HG03558 (cell line): Measurements from ENCODE around the gene CNDP2.
"Not testable (repeated sequence)": the region's sequence is repeated elsewhere in the genome, so short reads cannot be mapped to it uniquely, and the experiment has no call there.

ENCODE experiments used
- ATAC-seq: cut with Tn5 transposase; IDR thresholded peaks from one replicate; pipeline ENCODE4 v1.9.1; 2021; ENCODE audit warnings: moderate number of reproducible peaks; ENCODE audit not compliant: unreplicated experiment; ENCODE audit errors: extremely low read depth

CNDP2 gene

DNA sequence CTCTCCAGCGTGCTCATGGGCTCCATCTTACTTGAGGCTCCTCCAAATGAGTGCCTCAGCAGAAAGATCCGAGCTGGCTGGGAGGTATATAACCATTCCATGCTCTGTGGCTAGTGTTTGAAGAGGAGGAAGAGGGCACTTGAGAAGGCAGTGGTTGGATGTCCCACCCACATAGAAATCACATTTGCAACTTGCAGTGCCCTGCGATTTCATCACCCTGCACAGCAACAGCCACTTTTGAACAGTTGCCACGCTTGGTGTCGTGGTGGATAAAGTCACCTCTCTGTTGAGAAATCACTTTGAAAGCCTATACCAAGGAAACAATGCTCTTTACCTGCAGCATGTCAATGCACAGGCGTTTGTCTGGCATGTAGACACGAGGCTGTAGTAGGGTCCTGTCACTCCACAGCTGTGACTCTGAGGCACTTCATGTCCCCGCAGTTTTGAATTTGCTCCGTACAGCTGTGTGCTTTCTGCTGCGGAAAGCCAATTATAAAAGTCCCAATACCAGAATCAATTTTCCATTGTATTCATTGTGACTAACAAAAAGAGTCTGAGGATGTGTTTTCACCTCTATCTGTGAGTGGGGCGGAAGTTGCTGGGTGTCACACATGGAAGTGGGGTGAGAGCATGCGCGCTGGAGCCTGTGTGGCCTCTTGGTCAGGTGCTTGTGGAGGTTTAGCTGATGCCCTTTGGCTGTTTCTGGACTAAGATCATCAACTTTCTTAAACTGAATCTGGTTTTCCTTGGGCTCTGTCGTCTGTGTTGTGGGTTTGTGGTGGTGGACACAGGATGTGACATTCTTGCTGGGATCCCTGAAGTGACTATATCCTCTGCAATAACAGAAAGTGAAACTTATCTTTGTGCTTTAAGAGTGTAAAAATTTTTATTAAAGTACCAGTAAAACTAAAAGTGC, 2.8 kb downstream of the CNDP2 start:
- peak; percentile 28 for ATAC-seq

DNA sequence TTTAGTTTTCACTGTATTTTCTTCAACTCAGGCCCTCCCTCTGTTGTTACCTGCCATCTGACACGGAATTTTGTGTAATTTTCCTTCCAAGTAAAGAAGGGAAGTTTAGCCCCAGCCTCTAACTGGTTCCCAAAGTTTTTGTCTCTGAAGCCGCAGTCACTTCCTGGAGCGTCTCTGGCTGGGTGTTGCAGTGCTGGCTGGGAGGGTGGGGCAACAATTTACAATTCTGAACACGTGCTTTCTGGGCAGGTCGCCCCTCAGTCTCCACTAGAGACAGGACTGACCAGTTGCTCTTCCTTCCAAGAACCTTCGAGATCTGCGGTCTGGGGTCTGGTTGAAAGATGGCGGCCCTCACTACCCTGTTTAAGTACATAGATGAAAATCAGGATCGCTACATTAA, 3.5 kb downstream of the CNDP2 start:
- no peak for ATAC-seq

DNA sequence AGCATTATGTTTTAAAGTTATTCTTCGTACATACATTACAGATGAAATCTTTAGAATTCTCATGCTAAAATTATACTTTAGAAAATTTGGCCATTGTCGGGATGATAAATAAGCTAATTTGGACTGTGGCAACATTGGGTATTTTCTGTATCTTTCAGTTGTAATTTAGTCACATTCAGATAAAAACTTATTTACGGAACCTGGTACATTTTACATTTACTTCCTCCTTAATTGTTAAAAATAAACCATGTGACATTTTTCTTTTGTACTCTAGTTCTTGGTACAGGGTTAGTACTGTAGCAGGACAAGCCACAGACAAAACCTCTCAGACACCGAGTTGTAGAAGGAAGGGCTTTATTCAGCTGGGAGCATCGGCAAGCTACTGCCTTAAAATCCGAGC, 4.2 kb downstream of the CNDP2 start:
- no peak for ATAC-seq

DNA sequence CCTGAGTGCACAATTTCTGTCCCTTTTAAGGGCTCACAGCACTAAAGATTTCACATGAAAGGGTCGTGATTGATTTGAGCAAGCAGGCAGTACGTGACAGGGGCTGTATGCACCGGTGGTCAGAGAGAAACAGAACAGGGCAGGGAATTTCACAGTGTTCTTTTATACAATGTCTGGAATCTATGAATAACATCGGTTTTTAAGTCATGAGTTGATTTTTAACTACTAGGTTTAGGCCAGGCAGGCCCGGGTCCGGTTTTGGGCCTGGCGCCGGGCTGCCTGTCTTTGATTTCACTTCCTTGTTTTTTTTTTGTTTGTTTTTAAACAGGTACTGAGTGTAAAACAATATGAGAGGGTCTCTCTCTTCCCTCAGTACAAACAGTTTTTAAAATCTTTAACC, 4.6 kb downstream of the CNDP2 start:
- ATAC-seq = not testable (repeated sequence)

DNA sequence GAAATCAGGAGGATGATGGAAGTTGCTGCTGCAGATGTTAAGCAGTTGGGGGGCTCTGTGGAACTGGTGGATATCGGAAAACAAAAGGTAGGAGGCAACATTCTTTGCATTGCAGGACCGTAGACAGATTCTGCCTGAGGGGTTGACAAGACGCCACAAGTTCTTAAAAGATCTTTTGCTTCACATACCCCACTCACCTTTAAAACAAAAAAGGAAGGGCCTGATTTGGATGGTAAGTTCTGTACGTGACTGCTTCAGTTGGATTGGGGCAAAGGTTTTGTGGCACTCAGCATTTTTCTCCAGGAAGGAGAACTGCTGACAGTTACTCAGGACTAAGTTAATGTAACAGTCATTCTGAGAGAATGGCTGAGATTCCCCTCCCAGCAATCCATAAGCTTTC, 5.2 kb downstream of the CNDP2 start:
- no peak for ATAC-seq

DNA sequence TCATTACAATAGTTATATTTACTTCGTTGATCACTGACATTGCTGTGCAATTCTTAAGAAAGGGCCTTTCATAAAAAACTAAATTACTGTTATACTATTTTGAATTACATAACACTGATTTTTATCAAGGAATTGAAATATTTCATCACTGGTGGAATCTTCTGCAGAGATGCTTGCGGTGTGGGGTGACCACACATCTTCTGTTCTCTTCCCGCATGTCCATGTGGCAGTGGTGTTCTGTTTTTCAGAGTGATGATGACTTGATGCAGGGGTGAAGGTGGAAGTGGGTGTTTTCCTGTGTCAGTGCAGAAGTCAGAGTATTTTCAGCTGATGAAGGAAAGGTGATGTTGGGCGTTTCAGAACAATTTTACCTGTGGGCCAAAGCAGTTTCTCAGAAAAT, 7.0 kb downstream of the CNDP2 start:
- no peak for ATAC-seq

DNA sequence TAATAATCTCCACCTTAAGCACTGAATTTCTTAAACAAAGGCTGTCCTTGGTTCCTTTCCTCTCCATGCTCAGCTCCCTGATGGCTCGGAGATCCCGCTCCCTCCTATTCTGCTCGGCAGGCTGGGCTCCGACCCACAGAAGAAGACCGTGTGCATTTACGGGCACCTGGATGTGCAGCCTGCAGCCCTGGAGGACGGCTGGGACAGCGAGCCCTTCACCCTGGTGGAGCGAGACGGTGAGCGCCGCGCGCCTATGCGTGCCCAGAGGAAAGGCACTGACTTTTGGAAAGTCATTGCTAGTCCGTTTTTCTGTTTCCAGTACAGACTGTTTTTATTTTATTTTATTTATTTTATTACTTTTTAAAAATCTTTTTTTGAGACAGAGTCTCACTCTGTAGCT, 9.6 kb downstream of the CNDP2 start:
- ATAC-seq = no peak

DNA sequence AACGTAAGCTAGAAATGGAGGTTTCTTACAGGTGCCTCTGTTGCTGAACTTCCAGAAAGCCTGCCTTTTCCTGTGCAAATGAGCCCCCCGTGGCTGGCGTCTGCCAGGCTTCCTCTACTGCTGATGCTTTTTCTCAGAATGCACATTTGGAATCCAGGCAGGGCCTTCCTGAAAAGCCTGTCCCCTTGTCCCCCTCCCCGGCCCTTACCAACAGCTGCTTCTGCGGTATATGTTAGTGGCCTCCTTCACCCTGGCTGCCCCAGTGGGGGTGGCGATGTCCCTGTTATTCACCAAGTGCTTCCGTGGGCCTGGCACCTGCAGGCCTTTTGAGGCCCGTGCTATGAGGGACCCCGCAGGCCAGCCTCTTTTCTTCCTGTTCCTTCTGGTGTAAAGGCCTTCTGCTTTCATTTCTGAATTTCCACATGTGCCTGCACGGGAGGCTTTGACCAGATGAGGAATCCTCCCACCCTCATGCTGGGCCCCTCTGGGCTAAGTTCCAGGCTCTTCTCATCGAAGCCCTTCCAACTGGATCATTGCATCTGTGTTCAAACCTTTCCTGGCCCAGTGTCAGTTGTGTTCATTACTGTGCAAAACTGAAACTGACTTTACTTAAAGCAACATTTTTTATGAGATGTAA, 10.4 kb downstream of the CNDP2 start:
- no peak for ATAC-seq

DNA sequence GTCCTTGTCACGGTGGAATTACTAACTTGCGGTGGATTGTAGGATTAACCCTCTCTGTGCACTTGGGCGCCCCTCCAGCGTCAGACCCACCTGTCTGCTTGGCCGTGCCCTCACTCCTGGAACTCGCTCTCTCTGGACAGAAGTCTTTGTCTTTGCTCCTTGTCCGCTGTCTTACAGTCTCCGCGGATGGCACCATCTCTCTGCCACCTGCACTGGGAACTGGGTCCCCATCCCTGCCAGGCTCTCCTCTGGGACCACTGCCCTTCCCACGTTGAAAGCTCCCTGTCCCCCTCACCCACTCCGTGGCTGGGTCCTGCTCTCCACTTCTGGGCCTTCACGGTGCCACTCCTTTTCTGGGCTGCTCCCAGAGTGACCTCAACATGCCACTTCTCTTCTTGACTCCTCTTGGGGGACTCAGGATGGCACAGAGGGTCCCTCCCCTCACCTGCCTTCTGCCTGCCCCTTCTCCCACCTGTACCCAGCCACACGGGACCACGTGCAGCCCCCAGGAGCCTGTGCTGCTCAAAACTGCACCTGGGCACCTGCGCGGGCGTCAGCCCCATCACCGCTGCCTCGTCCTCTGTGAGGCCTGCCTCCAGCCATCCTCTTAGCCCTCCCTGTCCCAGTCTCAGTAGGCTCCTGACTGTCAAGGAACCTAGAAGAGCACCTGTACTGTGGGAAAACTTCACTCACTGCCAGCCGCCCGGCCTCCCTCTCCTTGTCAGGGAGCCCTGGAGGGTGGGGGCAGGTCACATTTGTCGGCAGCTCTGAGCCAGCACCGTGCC, 11.1 kb downstream of the CNDP2 start:
- no peak for ATAC-seq

DNA sequence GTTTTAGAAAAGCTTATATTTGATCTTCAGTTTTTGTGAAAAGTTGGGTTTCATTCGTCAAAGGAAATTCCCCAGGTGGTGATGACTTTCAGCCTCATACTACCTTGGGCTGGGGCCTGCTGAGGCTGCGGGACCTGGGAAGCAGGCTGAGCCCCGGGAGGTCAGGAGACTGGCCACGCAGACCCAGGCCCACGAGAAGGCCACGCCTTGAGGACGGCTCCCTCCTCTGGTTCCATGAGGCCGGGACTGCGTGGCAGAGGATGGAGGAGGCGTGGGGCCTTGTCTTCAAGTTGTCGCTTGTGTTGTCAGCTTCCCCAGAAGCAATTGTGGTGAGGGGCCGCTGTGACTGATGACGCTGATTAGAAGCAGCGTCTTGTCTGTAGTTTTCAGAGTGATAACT, 11.8 kb downstream of the CNDP2 start:
- ATAC-seq = no peak

DNA sequence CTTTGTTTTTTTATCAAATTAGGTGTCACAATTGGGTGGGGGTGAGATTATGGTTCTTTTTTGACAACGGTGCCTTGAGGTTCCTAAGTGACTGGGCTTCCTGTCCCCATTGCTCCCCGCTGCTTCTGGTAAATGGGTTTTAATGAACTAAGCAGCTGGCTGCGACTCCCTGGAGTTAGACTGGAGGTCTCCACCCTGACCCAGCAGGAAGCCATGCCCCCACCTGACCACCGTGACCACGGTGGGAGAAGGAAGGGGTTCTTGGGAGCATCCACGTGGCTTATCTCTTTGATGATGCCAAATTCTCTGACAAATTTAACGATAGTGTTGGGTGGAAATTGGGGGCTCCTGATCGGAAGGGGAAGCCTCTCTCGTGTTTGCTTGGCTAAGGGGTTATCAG, 12.2 kb downstream of the CNDP2 start:
- no peak for ATAC-seq

DNA sequence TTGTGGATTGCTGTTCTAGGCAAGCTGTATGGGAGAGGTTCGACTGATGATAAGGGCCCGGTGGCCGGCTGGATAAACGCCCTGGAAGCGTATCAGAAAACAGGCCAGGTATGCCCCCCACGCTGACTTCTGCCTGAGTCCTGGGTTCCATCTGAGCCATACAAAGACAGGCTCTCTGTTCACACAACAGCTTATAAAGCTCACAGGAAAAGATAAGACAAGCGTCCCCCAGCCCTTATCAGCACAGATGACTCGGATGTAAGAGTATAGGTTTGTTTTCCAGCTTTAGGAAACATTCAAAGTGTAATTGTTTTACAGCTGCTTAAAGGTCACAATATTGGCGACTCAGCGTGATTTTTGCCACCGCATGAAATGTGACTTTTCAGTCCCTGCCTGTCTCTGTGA, 12.7 kb downstream of the CNDP2 start:
- ATAC-seq = no peak

DNA sequence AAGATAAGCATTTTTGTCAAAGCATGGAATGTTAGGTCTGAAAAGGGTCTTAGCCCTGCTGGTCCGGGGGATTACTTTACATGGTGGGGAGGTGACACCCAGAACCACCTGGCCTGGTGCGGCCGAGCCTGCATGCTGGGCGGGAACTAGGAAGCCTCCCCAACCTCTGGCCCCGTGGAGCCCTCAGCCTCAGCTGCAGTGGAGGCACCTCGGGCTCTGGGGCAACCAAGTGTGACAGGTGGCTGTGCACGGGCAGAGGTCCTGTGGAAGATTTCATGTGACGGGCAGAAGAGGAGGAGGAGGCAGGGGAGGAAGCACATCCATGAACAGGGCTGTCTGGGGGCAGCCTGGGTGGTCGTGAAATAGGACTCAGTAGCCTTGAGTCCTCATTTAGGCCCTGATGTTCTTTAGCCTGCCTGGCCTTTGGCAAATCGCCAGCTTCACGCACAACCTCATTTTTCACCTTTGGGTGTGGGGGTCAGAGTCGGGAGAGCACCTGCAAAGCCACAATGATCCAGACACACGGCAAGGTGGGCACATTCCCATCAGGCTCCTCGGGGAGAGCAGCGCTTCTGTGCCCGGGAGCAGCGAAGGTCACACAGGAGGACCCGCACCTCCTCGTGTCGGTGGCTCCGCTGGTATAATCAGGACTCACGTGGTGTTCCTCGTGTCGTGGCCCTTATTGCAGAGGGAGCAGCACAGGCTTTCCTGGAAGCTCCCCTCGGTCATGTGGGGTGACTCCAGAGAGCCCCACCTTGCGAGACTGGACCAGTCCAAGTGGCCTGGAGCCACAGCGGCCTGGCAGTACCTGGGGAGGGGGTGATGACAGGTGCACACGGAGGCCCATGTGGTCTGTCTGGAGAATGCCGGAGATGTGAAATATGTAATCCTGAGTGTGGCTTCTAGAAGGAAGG, 13.9 kb downstream of the CNDP2 start:
- ATAC-seq = no peak

DNA sequence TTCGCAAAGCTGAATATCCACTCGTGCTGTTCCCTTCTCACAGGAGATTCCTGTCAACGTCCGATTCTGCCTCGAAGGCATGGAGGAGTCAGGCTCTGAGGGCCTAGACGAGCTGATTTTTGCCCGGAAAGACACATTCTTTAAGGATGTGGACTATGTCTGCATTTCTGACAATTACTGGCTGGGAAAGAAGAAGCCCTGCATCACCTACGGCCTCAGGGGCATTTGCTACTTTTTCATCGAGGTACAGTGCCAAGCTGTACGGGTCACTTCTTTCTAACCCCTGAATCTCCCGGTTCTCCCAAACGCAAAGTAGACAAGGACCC, 14.6 kb downstream of the CNDP2 start:
- ATAC-seq = no peak

DNA sequence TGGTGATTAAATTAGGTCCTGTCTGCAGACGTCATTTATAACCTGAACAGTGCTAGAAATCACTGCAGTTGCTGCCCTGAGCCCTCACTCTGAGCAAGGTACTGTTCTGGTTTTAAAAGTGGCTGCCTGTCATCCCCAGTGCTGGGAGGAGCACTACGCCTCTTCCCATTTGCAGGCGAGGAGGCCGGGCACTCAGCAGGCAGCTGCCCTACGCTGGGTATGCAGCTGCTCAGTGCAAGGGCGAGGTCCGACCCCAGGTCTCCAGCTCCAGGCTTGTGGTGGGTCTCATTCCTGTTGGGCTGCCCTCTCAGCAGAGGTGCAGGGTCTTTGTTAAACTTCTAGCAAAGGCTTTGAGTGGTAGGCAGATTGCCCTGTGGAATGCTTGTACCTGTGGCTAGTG, 15.7 kb downstream of the CNDP2 start:
- no peak for ATAC-seq

DNA sequence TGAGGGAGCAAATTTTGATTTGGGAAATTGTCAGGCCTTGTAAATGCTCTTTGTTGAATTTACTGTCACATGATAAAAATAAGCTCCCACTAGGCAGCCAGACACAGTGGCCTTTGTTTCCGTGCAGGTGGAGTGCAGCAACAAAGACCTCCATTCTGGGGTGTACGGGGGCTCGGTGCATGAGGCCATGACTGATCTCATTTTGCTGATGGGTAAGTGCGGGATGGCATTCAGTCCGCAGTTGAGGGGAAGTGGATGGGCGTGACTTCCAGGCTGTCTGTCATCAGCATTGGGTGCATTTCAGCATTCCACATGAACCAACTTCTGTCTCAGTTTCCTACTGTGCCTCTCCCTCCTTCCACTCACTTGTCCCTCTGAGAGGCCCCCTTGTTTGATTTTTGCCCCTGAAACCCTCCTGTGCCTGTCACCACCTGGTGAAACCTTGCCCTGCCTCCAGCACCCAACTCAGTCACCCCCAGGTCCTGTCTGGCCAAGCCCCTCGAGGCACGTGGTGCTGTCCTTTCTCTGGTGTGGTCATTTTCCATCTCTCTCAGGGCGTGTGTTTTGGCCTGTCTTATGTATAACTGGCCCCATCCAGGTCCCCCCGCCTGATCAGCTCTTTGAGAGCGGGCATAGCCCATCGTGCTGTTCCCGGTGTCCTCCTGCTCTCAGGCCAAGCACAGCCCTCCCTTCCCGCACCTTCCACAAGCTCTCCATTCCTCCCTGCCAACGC, 16.3 kb downstream of the CNDP2 start:
- no peak for ATAC-seq

DNA sequence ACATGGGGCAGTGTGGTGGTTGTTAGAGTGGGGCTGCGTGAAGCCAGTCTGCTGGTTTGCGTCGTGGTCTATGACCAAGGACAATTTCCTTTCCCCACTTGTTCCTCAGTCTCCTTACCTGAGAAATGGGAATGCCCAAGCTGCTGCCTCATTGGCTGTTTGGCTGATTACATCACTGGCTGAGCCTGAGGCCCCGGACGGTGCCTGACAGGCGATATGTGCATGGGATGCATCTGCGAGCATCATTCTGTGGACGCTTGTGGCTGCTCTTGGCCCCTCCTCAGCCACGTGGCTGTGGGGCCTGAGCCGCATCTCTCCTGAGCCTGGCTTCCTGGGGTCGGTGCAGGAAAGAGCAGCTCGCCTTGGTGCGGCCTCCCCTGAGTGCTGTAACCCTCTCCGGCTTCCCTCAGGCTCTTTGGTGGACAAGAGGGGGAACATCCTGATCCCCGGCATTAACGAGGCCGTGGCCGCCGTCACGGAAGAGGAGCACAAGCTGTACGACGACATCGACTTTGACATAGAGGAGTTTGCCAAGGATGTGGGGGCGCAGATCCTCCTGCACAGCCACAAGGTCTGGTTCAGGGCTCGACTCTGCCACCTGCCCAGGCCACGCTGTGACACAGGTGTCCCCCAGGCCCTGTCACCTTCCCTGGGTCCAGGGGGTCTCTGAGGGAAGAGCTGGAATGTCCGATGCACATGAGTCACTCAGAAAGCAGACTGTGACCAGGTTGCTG, 17.2 kb downstream of the CNDP2 start:
- no peak for ATAC-seq

DNA sequence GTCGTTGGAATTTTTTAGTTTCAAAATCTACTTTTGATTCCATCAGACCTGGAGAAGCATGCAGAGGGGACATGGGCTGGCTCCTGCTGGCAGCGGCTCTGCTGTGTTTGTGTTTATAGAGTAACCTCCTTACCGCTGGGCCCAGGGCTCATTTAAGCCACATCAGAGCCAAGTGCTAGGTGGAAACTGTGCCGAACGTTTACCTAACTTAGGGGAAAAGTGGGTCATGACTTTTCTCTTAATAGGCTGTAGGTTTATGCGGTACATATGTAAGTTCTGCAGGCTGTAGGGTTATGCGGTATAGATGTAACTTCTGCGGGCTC, 17.7 kb downstream of the CNDP2 start:
- ATAC-seq = no peak

DNA sequence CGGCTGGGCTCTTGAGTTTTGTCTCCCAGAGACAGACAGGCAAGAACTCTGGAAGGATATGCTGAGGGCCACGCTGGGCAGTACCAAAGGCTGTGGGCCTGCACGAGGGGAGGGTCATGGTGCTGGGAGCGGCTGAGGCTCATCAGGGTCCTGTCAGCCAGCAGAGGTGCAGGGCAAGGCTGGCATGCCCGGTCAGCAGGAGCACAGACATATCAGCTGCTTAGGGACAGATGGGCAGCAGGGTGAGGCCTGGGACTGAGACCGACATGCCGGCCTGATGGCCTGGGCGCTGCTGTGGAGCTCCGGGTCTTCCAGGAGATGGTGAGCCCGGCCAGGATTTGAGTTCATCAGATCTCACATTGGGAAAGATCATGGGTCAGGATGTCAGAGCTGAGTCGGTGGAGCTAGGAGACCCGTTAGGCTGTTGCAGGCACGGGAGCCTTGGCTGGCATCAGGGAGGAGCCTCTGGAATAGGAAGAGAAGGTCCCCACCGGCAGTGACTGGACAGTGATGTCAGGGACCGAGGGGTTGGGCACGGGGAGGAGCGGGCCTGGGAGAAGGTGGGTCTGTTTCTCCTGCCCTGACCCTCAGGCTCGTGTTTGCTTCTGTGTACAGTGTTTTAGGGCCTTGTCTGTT, 18.8 kb downstream of the CNDP2 start:
- ATAC-seq = no peak
